ENCODE measurements around the gene RBBP8NL. TPM values are rescaled to one million over a fixed set of nuclear protein-coding genes. Genes with fewer than 3 reads are reported as not detected.
A peak's percentile ranks its signal among the peaks of the same experiment; 100 is the strongest.

RBBP8NL gene
- total RNA-seq, 1 experiment from 2014 or later: 1.5 TPM

DNA sequence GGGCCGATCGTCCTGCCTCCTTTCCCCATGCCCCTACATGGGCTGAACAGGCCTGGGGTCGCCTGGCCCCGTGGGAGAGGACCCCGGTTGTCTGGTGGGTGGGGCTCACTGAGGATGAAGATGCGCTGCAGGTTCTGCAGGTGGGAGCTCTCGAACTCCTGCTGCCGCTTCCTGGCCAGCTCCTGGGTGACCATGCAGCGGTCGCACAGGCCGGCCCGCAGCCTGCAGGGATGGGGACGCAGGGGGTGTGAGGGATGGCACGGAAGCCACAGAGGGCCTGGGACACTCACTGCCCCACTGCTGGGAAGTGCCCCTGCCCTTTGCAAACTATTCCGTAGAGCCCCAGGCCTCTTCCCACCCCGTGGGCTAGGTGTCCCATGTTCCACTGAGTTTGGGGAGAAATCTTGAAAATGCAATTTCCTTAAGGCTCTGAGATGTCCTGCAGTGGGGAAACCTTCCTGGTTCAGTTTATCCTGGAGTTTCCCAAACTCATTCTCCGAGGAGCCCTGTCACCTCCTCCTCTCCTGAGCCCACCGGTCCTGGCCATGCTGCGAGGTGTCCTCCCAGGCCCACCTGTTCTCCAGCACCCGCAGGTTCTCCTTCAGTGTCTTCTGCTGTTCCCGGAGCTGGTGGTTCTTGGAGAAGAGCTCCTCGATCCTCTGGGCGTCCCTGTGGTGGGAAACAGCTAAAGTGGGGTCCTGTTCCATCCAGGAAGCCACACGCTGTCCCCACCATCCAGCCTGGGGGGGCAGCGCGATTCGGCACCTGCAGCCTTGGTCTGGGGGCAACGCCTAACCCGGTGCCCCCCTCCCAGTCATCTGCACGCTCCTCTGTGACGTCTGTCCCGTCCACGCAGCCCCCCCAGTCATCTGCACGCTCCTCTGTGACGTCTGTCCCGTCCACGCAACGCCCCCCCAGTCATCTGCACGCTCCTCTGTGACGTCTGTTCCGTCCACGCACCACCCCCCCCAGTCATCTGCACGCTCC lies 10.4 kb downstream of the RBBP8NL start:
- Mint-ChIP-seq H3K4me3 (no peak overlapping the region), H3K9me3 (peaks cover 5% of the 10 kb centered on the region), H3K36me3 (no peaks in the 10 kb centered on the region), H3K4me1 (no peaks in the 10 kb centered on the region), H3K27me3 (ENCODE audit: low read depth) (no peaks in the 10 kb centered on the region), H3K27ac (no peak overlapping the region)
- ChIA-PET CTCF (interaction anchor here (0.7 kb wide), 2 partner anchors 15 to 870 kb away, joined by 3 read pairs; no protein-coding TSS in a partner anchor), POLR2A (no interaction called here)
- TF ChIP-seq, protein P1, sequence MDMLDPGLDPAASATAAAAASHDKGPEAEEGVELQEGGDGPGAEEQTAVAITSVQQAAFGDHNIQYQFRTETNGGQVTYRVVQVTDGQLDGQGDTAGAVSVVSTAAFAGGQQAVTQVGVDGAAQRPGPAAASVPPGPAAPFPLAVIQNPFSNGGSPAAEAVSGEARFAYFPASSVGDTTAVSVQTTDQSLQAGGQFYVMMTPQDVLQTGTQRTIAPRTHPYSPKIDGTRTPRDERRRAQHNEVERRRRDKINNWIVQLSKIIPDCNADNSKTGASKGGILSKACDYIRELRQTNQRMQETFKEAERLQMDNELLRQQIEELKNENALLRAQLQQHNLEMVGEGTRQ (CRISPR knock-in tag; IDR thresholded peaks at IDR 0.05): no peak
- TF ChIP-seq, protein P2, sequence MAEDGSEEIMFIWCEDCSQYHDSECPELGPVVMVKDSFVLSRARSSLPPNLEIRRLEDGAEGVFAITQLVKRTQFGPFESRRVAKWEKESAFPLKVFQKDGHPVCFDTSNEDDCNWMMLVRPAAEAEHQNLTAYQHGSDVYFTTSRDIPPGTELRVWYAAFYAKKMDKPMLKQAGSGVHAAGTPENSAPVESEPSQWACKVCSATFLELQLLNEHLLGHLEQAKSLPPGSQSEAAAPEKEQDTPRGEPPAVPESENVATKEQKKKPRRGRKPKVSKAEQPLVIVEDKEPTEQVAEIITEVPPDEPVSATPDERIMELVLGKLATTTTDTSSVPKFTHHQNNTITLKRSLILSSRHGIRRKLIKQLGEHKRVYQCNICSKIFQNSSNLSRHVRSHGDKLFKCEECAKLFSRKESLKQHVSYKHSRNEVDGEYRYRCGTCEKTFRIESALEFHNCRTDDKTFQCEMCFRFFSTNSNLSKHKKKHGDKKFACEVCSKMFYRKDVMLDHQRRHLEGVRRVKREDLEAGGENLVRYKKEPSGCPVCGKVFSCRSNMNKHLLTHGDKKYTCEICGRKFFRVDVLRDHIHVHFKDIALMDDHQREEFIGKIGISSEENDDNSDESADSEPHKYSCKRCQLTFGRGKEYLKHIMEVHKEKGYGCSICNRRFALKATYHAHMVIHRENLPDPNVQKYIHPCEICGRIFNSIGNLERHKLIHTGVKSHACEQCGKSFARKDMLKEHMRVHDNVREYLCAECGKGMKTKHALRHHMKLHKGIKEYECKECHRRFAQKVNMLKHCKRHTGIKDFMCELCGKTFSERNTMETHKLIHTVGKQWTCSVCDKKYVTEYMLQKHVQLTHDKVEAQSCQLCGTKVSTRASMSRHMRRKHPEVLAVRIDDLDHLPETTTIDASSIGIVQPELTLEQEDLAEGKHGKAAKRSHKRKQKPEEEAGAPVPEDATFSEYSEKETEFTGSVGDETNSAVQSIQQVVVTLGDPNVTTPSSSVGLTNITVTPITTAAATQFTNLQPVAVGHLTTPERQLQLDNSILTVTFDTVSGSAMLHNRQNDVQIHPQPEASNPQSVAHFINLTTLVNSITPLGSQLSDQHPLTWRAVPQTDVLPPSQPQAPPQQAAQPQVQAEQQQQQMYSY (CRISPR knock-in tag; IDR thresholded peaks at IDR 0.05): no peak
- TF ChIP-seq NFATC4 (CRISPR knock-in tag; IDR thresholded peaks at IDR 0.05) (no peak), ESRRA (CRISPR knock-in tag; IDR thresholded peaks at IDR 0.05; ENCODE audit: borderline replicate concordance) (no peak)
- ATAC-seq: no peak
- DNase-seq (ENCODE audit: low spot score): no peak

DNA sequence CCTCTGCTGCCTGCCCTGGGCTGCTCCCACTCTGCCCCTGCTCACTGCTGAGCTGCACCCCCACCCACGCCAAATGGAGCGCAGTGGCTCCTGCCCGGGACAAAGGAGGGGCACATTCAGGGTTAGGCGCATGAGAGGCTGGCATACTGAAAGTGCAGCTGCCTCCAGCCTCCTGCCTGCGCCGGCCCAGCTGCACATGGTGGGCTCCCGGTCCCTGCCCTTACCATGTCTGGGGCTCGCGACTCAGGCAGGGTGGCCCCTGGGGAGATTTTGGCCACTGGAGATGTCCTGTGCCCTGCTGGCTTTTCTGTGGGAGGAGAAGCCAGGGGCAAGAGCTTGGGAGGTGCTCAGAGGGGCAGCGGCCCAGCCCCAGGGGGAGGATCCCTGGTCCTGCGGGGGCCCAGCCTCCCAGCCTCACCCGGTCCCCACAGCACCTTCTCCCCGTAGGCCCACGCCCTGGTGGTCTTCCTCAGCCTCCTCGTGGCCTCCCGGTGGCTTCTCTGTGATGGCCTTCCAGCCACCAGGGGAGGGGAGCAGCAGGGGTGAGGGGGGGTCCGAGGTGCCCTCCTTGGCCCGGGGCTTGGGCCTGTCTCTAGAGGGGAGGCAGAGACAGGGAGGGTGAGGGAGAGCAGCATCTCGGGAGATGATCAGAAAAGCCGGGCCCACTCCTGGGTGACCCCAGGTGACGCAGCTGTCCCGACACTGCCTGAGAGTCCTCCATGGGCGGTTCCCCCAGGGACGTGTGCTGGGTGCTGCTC lies 11.8 kb downstream of the RBBP8NL start:
- H3K9me3 Mint-ChIP-seq: no peaks in the 10 kb centered on the region
- ChIA-PET CTCF (interaction anchor here (0.5 to 1.8 kb wide), 3 partner anchors 60 to 136 kb away, joined by 3 to 5 read pairs (median 5); no protein-coding TSS in a partner anchor), POLR2A (no interaction called here)
- H3K4me3 Mint-ChIP-seq: no peak overlapping the region
- H3K4me1 Mint-ChIP-seq: no peaks in the 10 kb centered on the region
- no peak overlapping the region for H3K27ac Mint-ChIP-seq
- H3K27me3 Mint-ChIP-seq (ENCODE audit: low read depth): no peaks in the 10 kb centered on the region
- DNase-seq (ENCODE audit: low spot score) (no peak), ATAC-seq (no peak)
- no peak for TF ChIP-seq HMGA2 (CRISPR knock-in tag; IDR thresholded peaks at IDR 0.05)
- TF ChIP-seq, protein P3, sequence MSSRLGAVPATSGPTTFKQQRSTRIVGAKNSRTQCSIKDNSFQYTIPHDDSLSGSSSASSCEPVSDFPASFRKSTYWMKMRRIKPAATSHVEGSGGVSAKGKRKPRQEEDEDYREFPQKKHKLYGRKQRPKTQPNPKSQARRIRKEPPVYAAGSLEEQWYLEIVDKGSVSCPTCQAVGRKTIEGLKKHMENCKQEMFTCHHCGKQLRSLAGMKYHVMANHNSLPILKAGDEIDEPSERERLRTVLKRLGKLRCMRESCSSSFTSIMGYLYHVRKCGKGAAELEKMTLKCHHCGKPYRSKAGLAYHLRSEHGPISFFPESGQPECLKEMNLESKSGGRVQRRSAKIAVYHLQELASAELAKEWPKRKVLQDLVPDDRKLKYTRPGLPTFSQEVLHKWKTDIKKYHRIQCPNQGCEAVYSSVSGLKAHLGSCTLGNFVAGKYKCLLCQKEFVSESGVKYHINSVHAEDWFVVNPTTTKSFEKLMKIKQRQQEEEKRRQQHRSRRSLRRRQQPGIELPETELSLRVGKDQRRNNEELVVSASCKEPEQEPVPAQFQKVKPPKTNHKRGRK (CRISPR knock-in tag; IDR thresholded peaks at IDR 0.05; ENCODE audit: borderline replicate concordance): no peak
- TF ChIP-seq, protein P4, sequence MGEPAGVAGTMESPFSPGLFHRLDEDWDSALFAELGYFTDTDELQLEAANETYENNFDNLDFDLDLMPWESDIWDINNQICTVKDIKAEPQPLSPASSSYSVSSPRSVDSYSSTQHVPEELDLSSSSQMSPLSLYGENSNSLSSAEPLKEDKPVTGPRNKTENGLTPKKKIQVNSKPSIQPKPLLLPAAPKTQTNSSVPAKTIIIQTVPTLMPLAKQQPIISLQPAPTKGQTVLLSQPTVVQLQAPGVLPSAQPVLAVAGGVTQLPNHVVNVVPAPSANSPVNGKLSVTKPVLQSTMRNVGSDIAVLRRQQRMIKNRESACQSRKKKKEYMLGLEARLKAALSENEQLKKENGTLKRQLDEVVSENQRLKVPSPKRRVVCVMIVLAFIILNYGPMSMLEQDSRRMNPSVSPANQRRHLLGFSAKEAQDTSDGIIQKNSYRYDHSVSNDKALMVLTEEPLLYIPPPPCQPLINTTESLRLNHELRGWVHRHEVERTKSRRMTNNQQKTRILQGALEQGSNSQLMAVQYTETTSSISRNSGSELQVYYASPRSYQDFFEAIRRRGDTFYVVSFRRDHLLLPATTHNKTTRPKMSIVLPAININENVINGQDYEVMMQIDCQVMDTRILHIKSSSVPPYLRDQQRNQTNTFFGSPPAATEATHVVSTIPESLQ (CRISPR knock-in tag; IDR thresholded peaks at IDR 0.05): no peak
- no peaks in the 10 kb centered on the region for H3K36me3 Mint-ChIP-seq

DNA sequence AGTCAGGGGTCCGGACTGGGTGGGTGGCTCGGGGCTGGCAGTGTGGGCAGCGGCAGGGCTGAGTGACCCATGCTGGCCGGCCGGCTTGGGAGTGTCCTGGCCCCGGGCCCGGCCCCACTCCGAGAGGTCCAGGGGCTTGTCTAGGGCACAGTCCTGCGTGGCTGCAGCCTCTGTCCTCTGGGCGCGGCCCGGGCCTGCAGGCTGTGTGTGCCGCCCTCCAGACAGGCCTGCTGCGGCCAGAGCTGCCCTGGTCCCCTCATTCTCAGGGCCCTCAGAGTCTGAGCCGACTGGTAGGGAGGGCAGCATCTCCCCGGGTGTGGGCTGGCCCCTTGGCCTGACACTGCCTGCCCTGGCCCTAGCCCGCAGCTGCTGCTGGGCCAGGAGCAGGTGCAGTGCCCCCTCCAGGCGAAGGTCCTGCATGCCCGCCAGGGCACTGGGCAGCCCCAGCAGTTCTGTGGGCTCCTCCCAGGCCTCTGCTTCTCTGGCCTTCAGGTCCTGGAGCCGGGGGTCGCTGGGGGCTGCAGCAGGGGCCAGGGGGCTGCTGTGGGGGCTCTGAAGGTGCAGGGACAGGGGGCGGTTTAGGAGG lies 13.3 kb downstream of the RBBP8NL start:
- H3K27me3 Mint-ChIP-seq (ENCODE audit: low read depth): peaks cover 5% of the 10 kb centered on the region
- H3K9me3 Mint-ChIP-seq: no peaks in the 10 kb centered on the region
- peak; percentile 65 for ATAC-seq
- no peak overlapping the region for H3K27ac Mint-ChIP-seq
- CTCF ChIA-PET: interaction anchor here (0.6 to 1.8 kb wide), 18 partner anchors 9 to 382 kb away, joined by 3 to 6 read pairs (median 4); partner anchors contain the start of genes MRGBP and RBBP8NL
- no peaks in the 10 kb centered on the region for H3K4me1 Mint-ChIP-seq
- POLR2A ChIA-PET: no interaction called here
- DNase-seq (ENCODE audit: low spot score): peak; percentile 60
- H3K4me3 Mint-ChIP-seq: no peak overlapping the region
- no peaks in the 10 kb centered on the region for H3K36me3 Mint-ChIP-seq
- TF ChIP-seq ZNF263 (CRISPR knock-in tag; IDR thresholded peaks at IDR 0.05; ENCODE audit: low read depth): no peak
- TF ChIP-seq, protein P5, sequence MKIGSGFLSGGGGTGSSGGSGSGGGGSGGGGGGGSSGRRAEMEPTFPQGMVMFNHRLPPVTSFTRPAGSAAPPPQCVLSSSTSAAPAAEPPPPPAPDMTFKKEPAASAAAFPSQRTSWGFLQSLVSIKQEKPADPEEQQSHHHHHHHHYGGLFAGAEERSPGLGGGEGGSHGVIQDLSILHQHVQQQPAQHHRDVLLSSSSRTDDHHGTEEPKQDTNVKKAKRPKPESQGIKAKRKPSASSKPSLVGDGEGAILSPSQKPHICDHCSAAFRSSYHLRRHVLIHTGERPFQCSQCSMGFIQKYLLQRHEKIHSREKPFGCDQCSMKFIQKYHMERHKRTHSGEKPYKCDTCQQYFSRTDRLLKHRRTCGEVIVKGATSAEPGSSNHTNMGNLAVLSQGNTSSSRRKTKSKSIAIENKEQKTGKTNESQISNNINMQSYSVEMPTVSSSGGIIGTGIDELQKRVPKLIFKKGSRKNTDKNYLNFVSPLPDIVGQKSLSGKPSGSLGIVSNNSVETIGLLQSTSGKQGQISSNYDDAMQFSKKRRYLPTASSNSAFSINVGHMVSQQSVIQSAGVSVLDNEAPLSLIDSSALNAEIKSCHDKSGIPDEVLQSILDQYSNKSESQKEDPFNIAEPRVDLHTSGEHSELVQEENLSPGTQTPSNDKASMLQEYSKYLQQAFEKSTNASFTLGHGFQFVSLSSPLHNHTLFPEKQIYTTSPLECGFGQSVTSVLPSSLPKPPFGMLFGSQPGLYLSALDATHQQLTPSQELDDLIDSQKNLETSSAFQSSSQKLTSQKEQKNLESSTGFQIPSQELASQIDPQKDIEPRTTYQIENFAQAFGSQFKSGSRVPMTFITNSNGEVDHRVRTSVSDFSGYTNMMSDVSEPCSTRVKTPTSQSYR (CRISPR knock-in tag; IDR thresholded peaks at IDR 0.05): no peak
- TF ChIP-seq, protein P6, sequence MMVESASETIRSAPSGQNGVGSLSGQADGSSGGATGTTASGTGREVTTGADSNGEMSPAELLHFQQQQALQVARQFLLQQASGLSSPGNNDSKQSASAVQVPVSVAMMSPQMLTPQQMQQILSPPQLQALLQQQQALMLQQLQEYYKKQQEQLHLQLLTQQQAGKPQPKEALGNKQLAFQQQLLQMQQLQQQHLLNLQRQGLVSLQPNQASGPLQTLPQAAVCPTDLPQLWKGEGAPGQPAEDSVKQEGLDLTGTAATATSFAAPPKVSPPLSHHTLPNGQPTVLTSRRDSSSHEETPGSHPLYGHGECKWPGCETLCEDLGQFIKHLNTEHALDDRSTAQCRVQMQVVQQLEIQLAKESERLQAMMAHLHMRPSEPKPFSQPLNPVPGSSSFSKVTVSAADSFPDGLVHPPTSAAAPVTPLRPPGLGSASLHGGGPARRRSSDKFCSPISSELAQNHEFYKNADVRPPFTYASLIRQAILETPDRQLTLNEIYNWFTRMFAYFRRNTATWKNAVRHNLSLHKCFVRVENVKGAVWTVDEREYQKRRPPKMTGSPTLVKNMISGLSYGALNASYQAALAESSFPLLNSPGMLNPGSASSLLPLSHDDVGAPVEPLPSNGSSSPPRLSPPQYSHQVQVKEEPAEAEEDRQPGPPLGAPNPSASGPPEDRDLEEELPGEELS (CRISPR knock-in tag; IDR thresholded peaks at IDR 0.05): no peak
- TF ChIP-seq, protein P7, sequence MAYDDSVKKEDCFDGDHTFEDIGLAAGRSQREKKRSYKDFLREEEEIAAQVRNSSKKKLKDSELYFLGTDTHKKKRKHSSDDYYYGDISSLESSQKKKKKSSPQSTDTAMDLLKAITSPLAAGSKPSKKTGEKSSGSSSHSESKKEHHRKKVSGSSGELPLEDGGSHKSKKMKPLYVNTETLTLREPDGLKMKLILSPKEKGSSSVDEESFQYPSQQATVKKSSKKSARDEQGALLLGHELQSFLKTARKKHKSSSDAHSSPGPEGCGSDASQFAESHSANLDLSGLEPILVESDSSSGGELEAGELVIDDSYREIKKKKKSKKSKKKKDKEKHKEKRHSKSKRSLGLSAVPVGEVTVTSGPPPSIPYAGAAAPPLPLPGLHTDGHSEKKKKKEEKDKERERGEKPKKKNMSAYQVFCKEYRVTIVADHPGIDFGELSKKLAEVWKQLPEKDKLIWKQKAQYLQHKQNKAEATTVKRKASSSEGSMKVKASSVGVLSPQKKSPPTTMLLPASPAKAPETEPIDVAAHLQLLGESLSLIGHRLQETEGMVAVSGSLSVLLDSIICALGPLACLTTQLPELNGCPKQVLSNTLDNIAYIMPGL (CRISPR knock-in tag; IDR thresholded peaks at IDR 0.05): no peak

All from WTC11 (cell line).